Ascending aorta (tissue), 2 donors: ENCODE data around the gene SPON1. TPM values are rescaled to one million over a fixed set of nuclear protein-coding genes. Genes with fewer than 3 reads are reported as not detected.
A peak's percentile ranks its signal among the peaks of the same experiment; 100 is the strongest.

Experiments used
- DNase-seq, 2 donors: peaks; one replicate each; pipeline ENCODE4 v3.0.0-alpha.2; 2019; ENCODE audit warnings: low spot score in 2 of 2
- H3K27ac ChIP-seq, 2 donors: fragments of 200-600 bp; sonication (generic); one replicate each; pipeline ENCODE4 v1.5.1; 2016 to 2017; ENCODE audit warnings: mild to moderate bottlenecking in 1 of 2
- H3K27me3 ChIP-seq: fragments of 200-600 bp; sonication (generic); one replicate; pipeline ENCODE4 v1.5.1; 2017
- H3K36me3 ChIP-seq, 2 donors: fragments of 200-600 bp; sonication (generic); one replicate each; pipeline ENCODE4 v1.5.1; 2016
- H3K4me1 ChIP-seq, 2 donors: fragments of 200-600 bp; sonication (generic); one replicate each; pipeline ENCODE4 v1.5.1; 2016 to 2017; ENCODE audit warnings: mild to moderate bottlenecking in 1 of 2
- H3K4me3 ChIP-seq, 2 donors: fragments of 200-600 bp; sonication (generic); one replicate each; pipeline ENCODE4 v1.5.1; 2016 to 2017; ENCODE audit warnings: mild to moderate bottlenecking in 1 of 2
- H3K9me3 ChIP-seq, 2 donors: fragments of 200-600 bp; sonication (generic); one replicate each; pipeline ENCODE4 v1.5.1; 2016
- CTCF ChIP-seq, 3 experiments: fragments of 200-600 bp in 2 of 3; fragments of 450-650 bp in 1 of 3; sonication (generic) in 2 of 3; IDR thresholded peaks; one replicate each; pipeline ENCODE4 v1.5.1; 2016 to 2019; ENCODE audit warnings: antibody characterized with exemption in 3 of 3, mild to moderate bottlenecking in 1 of 3, moderate library complexity in 1 of 3
- intact Hi-C: fragments of 100-400 bp; cut with DNase I; formaldehyde crosslinking; loops from one replicate; pipeline ENCODE4 v1.15.1; 2023
- total RNA-seq: library from RNA; depleted of rRNA; stranded (reverse); fragments of >200 nt; gene quantifications from one replicate; pipeline ENCODE4 v1.1.0, GENCODE V29; 2016

Gene SPON1
- total RNA-seq, 1 donor from 2014 or later = 37.8 TPM

GRCh38 chr11:14259878-14260277 is 297.4 kb downstream of the SPON1 start:
- no peak for DNase-seq
- Histone ChIP-seq H3K4me1 (no peaks in the 10 kb centered on the region), H3K4me3 (no peak overlapping the region), H3K36me3 (peaks cover under 1 to 1% of the 10 kb centered on the region in 2 donors), H3K27me3 (no peaks in the 10 kb centered on the region), H3K27ac (no peak overlapping the region), H3K9me3 (no peaks in the 10 kb centered on the region)
- no peak for TF ChIP-seq CTCF (IDR thresholded peaks at IDR 0.05)
- intact Hi-C loops = no loop called here

GRCh38 chr11:14261066-14261465 is 298.5 kb downstream of the SPON1 start:
- intact Hi-C loops = no loop called here
- Histone ChIP-seq H3K4me1 (no peaks in the 10 kb centered on the region), H3K27me3 (no peaks in the 10 kb centered on the region), H3K36me3 (peaks cover 12 to 13% of the 10 kb centered on the region in 2 donors), H3K4me3 (no peak overlapping the region), H3K27ac (peak overlapping the region in 1 of 2 donors; percentile 46), H3K9me3 (no peaks in the 10 kb centered on the region)
- no peak for TF ChIP-seq CTCF (IDR thresholded peaks at IDR 0.05)
- no peak for DNase-seq

- Histone ChIP-seq H3K36me3 (peaks cover 12 to 14% of the 10 kb centered on the region in 2 donors), H3K27ac (no peak overlapping the region), H3K4me3 (no peak overlapping the region), H3K27me3 (no peaks in the 10 kb centered on the region), H3K4me1 (no peaks in the 10 kb centered on the region), H3K9me3 (no peaks in the 10 kb centered on the region)
- intact Hi-C loops = no loop called here
- no peak for DNase-seq
- no peak for TF ChIP-seq CTCF (IDR thresholded peaks at IDR 0.05)
Measured at GRCh38 chr11:14262271-14262846, 299.8 kb downstream of the SPON1 start.

- Histone ChIP-seq H3K36me3 (peaks cover 12 to 14% of the 10 kb centered on the region in 2 donors), H3K4me3 (no peak overlapping the region), H3K27ac (no peak overlapping the region), H3K9me3 (no peaks in the 10 kb centered on the region), H3K4me1 (no peaks in the 10 kb centered on the region), H3K27me3 (no peaks in the 10 kb centered on the region)
- intact Hi-C loops = no loop called here
- DNase-seq = no peak
- no peak for TF ChIP-seq CTCF (IDR thresholded peaks at IDR 0.05)
Measured at GRCh38 chr11:14264966-14265365, 302.4 kb downstream of the SPON1 start.

GRCh38 chr11:14266622-14267021 is 304.1 kb downstream of the SPON1 start:
- no peak for TF ChIP-seq CTCF (IDR thresholded peaks at IDR 0.05)
- no peak overlapping the region for H3K27ac ChIP-seq
- no peak for DNase-seq
- peaks cover 12 to 14% of the 10 kb centered on the region in 2 donors for H3K36me3 ChIP-seq
- H3K4me3 ChIP-seq = no peak overlapping the region
- H3K27me3 ChIP-seq = no peaks in the 10 kb centered on the region
- H3K4me1 ChIP-seq = no peaks in the 10 kb centered on the region
- intact Hi-C loops = no loop called here
- H3K9me3 ChIP-seq = no peaks in the 10 kb centered on the region
